ENCODE measurements around the gene FAM221B. TPM values are rescaled to one million over a fixed set of nuclear protein-coding genes. Genes with fewer than 3 reads are reported as not detected.

The FAM221B gene
- total RNA-seq, 4 donors from 2014 or later = not detected

DNA sequence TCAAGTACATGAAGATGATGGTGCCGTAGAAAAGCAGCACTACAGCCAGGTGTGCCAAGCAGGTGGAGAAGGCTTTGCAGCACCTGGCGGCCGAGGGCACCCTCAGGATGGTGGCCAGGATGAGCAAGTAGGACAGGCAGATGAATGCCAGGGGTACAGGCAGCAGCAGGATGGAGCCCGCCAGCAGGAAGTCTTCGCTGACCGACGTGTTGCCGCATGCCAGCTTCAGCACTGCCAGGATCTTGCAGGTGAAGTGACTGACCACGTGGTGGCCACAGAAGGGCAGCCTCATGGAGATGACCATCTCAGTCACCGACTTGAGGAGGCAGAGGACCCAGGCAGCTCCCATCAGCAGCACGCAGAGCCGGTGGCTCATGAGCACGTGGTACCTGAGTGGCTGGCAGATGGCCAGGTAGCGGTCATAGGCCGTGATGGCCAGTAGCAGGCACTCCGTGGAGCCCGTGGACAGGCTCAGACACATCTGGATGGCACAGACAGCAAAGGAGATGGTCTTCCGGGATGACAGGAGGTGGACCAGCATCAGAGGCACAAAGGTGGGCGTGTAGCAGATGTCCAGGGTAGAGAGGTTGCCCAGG, 41.2 kb upstream of the FAM221B start:
- 88% methylated on average over 19 of the region's 19 CpGs for WGBS
- H3K4me1 ChIP-seq = no peaks in the 10 kb centered on the region
- no peak overlapping the region for H3K4me3 ChIP-seq
- no peak overlapping the region for H3K27ac ChIP-seq
- TF ChIP-seq EP300 (IDR thresholded peaks at IDR 0.05) (no peak), POLR2AphosphoS5 (IDR thresholded peaks at IDR 0.05) (no peak), POLR2A (IDR thresholded peaks at IDR 0.05) (no peak)
- TF ChIP-seq, protein P1, sequence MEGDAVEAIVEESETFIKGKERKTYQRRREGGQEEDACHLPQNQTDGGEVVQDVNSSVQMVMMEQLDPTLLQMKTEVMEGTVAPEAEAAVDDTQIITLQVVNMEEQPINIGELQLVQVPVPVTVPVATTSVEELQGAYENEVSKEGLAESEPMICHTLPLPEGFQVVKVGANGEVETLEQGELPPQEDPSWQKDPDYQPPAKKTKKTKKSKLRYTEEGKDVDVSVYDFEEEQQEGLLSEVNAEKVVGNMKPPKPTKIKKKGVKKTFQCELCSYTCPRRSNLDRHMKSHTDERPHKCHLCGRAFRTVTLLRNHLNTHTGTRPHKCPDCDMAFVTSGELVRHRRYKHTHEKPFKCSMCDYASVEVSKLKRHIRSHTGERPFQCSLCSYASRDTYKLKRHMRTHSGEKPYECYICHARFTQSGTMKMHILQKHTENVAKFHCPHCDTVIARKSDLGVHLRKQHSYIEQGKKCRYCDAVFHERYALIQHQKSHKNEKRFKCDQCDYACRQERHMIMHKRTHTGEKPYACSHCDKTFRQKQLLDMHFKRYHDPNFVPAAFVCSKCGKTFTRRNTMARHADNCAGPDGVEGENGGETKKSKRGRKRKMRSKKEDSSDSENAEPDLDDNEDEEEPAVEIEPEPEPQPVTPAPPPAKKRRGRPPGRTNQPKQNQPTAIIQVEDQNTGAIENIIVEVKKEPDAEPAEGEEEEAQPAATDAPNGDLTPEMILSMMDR (IDR thresholded peaks at IDR 0.05) = no peak
- no peak for DNase-seq (ENCODE audit: low spot score in 2 of 2)
- H3K27me3 ChIP-seq = no peaks in the 10 kb centered on the region
- no peaks in the 10 kb centered on the region for H3K9me3 ChIP-seq
- no peaks in the 10 kb centered on the region for H3K36me3 ChIP-seq

DNA sequence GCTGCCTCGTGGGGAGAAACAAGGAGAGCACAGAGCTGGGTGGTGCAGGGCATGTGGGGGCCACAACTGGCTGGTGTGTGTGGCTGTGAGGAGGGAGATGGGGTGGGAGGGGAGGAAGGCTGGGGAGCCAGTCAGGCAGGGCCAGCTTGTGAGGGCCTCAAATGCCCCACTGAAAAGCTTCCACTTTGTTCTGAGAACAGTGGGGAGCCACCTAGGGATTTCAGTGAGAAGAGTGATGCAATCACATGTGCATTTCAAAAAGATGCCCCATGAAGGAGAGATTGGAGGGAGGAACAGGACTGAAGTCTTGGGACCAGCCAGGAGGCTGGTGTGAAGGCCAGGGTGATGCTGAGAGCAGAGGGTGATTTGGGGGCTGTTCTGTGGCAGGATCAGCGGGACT, 40.4 kb upstream of the FAM221B start:
- TF ChIP-seq EP300 (IDR thresholded peaks at IDR 0.05) (no peak), POLR2A (IDR thresholded peaks at IDR 0.05) (no peak), POLR2AphosphoS5 (IDR thresholded peaks at IDR 0.05) (no peak)
- TF ChIP-seq, protein P1 (IDR thresholded peaks at IDR 0.05) = no peak
- Histone ChIP-seq H3K4me1 (no peaks in the 10 kb centered on the region), H3K9me3 (no peaks in the 10 kb centered on the region), H3K27me3 (no peaks in the 10 kb centered on the region), H3K36me3 (no peaks in the 10 kb centered on the region), H3K4me3 (no peak overlapping the region), H3K27ac (no peak overlapping the region)
- 57% methylated on average over 1 of the region's 2 CpGs for WGBS
- no peak for DNase-seq (ENCODE audit: low spot score in 2 of 2)

DNA sequence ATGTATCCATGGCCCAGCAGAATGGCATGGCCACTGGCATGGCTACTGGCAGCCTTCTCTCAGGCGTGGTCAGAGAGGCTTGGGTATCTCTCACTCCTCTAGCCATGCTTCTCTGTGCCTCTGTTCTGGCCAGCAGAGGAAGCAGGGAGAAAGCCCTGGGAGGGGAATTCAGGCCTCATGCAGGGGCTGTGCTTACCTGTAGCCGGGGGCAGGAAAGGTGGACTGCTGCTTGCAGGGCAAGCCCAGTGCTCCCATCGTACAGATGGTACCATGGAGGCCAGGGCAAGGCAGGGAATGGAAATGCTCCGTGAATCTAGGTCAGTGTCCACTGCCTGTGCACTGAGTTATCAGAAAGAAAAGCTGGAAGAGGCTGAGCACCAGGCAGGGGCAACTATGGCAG, 39.0 kb upstream of the FAM221B start:
- H3K4me1 ChIP-seq = no peaks in the 10 kb centered on the region
- no peaks in the 10 kb centered on the region for H3K36me3 ChIP-seq
- no peak for TF ChIP-seq POLR2A (IDR thresholded peaks at IDR 0.05)
- no peak for TF ChIP-seq POLR2AphosphoS5 (IDR thresholded peaks at IDR 0.05)
- TF ChIP-seq, protein P1 (IDR thresholded peaks at IDR 0.05) = no peak
- no peak for TF ChIP-seq EP300 (IDR thresholded peaks at IDR 0.05)
- H3K9me3 ChIP-seq = no peaks in the 10 kb centered on the region
- DNase-seq (ENCODE audit: low spot score in 2 of 2) = no peak
- H3K4me3 ChIP-seq = no peak overlapping the region
- no peak overlapping the region for H3K27ac ChIP-seq
- 86% methylated on average over 3 of the region's 4 CpGs for WGBS
- peaks cover 4% of the 10 kb centered on the region for H3K27me3 ChIP-seq

DNA sequence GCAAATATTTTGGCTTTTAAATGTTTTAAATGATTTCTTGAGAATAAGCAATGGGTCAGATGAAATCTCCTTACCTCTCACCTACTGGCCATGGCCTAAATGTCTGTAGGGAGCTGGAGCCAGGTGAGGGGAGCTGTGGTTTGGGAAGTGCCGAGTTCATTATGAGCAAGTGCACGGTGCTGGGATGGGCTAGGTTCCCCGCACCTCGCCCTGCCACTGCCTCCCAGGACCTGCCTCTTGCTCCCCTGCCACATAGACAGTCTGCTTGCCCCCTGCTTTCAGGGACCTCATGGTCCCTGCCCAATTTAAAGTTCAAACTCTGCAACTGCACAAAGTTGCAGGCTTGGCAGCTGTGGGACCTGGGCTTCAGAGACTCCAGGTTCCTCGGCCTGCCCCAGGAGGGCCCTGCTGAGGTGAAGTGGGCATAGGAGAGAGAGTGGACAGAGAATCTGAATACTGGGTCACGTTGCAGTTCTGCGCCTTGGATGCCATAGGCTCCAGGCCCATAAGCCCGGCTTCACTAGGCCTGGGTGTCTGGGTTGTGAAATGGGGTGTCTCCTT, 36.2 kb upstream of the FAM221B start:
- Histone ChIP-seq H3K9me3 (no peaks in the 10 kb centered on the region), H3K27ac (no peak overlapping the region), H3K4me1 (no peaks in the 10 kb centered on the region), H3K27me3 (peaks cover 15% of the 10 kb centered on the region), H3K36me3 (no peaks in the 10 kb centered on the region), H3K4me3 (no peak overlapping the region)
- DNase-seq (ENCODE audit: low spot score in 2 of 2) = no peak
- WGBS = 90% methylated on average over 8 of the region's 8 CpGs
- TF ChIP-seq EP300 (IDR thresholded peaks at IDR 0.05) (no peak), POLR2AphosphoS5 (IDR thresholded peaks at IDR 0.05) (no peak), POLR2A (IDR thresholded peaks at IDR 0.05) (no peak)
- TF ChIP-seq, protein P1 (IDR thresholded peaks at IDR 0.05) = no peak

DNA sequence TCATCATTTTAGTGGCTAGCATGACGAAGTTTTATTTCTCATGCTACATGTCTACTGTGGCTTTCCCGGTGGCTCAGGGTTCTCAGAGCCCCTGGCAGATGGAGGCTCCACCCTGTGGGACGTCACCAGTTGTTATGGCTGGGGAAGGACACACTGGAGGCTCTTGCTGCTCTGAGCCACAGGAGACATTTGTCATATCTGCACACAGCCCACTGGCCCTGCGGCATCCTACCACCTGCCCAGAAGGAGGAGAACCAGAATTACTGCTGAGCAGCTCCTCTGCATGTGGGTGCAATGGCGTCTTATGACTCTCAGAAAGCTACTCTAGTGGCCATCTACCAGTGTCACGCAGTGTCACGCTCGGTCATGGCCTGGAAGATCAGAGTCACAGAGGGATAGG, 35.1 kb upstream of the FAM221B start:
- H3K9me3 ChIP-seq = no peaks in the 10 kb centered on the region
- H3K27me3 ChIP-seq = peaks cover 15% of the 10 kb centered on the region
- DNase-seq (ENCODE audit: low spot score in 2 of 2) = no peak
- TF ChIP-seq POLR2AphosphoS5 (IDR thresholded peaks at IDR 0.05) (no peak), POLR2A (IDR thresholded peaks at IDR 0.05) (no peak), EP300 (IDR thresholded peaks at IDR 0.05) (no peak)
- TF ChIP-seq, protein P1 (IDR thresholded peaks at IDR 0.05) = no peak
- H3K36me3 ChIP-seq = no peaks in the 10 kb centered on the region
- no peak overlapping the region for H3K4me3 ChIP-seq
- peaks cover 3% of the 10 kb centered on the region for H3K4me1 ChIP-seq
- 86% methylated on average over 4 of the region's 8 CpGs for WGBS
- no peak overlapping the region for H3K27ac ChIP-seq
